AG09319 (cell line): ENCODE results near the gene KIAA1328.

ENCODE experiments used
- DNase-seq: peaks from one replicate; pipeline ENCODE4 v3.0.0-alpha.2; 2010; ENCODE audit warnings: low read depth; ENCODE audit errors: extremely low read depth
- CTCF ChIP-seq: IDR thresholded peaks from 2 replicates; pipeline ENCODE4 v1.5.1; 2011; ENCODE audit warnings: low read depth, mild to moderate bottlenecking, inconsistent platforms, low read length, moderate library complexity

KIAA1328 gene

GRCh38 chr18:37188016-37188791 is 359.3 kb downstream of the KIAA1328 start:
- no peak for DNase-seq
- TF ChIP-seq CTCF, result no peak

GRCh38 chr18:37199741-37200140 is 370.8 kb downstream of the KIAA1328 start:
- no peak for TF ChIP-seq CTCF
- no peak for DNase-seq

GRCh38 chr18:37207343-37207742 is 378.4 kb downstream of the KIAA1328 start:
- DNase-seq, result no peak
- no peak for TF ChIP-seq CTCF

GRCh38 chr18:37210781-37211180 is 381.9 kb downstream of the KIAA1328 start:
- DNase-seq, result no peak
- TF ChIP-seq CTCF, result no peak

- no peak for DNase-seq
- TF ChIP-seq CTCF, result no peak
Observed at GRCh38 chr18:37218022-37218590, 389.2 kb downstream of the KIAA1328 start.

GRCh38 chr18:37219257-37219656 is 390.3 kb downstream of the KIAA1328 start:
- no peak for TF ChIP-seq CTCF
- DNase-seq, result no peak

GRCh38 chr18:37222354-37222998 is 393.5 kb downstream of the KIAA1328 start:
- no peak for DNase-seq
- TF ChIP-seq CTCF, result no peak
